H9 (cell line): ENCODE measurements around the gene EPAS1. TPM values are rescaled to one million over a fixed set of nuclear protein-coding genes. Genes with fewer than 3 reads are reported as not detected.

Experiments
- DNase-seq: peaks from one replicate; pipeline ENCODE4 v3.0.0-alpha.2; 2017
- H2AFZ ChIP-seq: one replicate; pipeline ENCODE4 v1.6.1; 2013; ENCODE audit warnings: mild to moderate bottlenecking, low read length, control low read depth, moderate library complexity
- H2AK5ac ChIP-seq: 2 replicates; pipeline ENCODE4 v1.6.1; 2013; ENCODE audit warnings: low read length, control low read depth, mixed read lengths; ENCODE audit not compliant: insufficient read length
- H2BK120ac ChIP-seq: one replicate; pipeline ENCODE4 v1.6.1; 2013; ENCODE audit warnings: low read depth, mild to moderate bottlenecking, low read length, control low read depth, inconsistent platforms; ENCODE audit not compliant: poor library complexity, severe bottlenecking
- H2BK12ac ChIP-seq: 2 replicates; pipeline ENCODE4 v1.6.1; 2013; ENCODE audit warnings: low read length, control low read depth, mixed read lengths, low read depth; ENCODE audit not compliant: insufficient read length
- H2BK15ac ChIP-seq: 2 replicates; pipeline ENCODE4 v1.6.1; 2013; ENCODE audit warnings: low read depth, low read length, control low read depth
- H2BK20ac ChIP-seq: one replicate; pipeline ENCODE4 v1.6.1; 2013; ENCODE audit warnings: low read depth, mild to moderate bottlenecking, low read length, control low read depth, inconsistent platforms; ENCODE audit not compliant: poor library complexity, severe bottlenecking
- H2BK5ac ChIP-seq: 2 replicates; pipeline ENCODE4 v1.6.1; 2013; ENCODE audit warnings: low read length, control low read depth, mixed read lengths; ENCODE audit not compliant: insufficient read length
- H3K14ac ChIP-seq: 2 replicates; pipeline ENCODE4 v1.6.1; 2013; ENCODE audit warnings: low read length, control low read depth; ENCODE audit not compliant: insufficient read depth
- H3K18ac ChIP-seq: 2 replicates; pipeline ENCODE4 v1.6.1; 2013; ENCODE audit warnings: low read depth, mild to moderate bottlenecking, mixed read lengths, low read length, control low read depth; ENCODE audit not compliant: insufficient read length
- H3K23ac ChIP-seq: 2 replicates; pipeline ENCODE4 v1.6.1; 2013; ENCODE audit warnings: low read length, control low read depth, mixed read lengths, low read depth; ENCODE audit not compliant: insufficient read length
- H3K23me2 ChIP-seq: 2 replicates; pipeline ENCODE4 v1.6.1; 2013; ENCODE audit warnings: low read depth, mild to moderate bottlenecking, mixed read lengths, low read length, control low read depth; ENCODE audit not compliant: insufficient read length, poor library complexity, severe bottlenecking
- H3K27ac ChIP-seq: 2 replicates; pipeline ENCODE4 v1.5.1; 2013; ENCODE audit warnings: low read length, control low read depth, mixed read lengths, low read depth; ENCODE audit not compliant: insufficient read length
- H3K27me3 ChIP-seq: 2 replicates; pipeline ENCODE4 v1.6.1; 2013; ENCODE audit warnings: low read length, control low read depth, inconsistent platforms; ENCODE audit not compliant: insufficient read depth
- H3K4ac ChIP-seq: 2 replicates; pipeline ENCODE4 v1.6.1; 2013; ENCODE audit warnings: low read depth, mild to moderate bottlenecking, control low read depth, inconsistent platforms, low read length, moderate library complexity
- H3K4me1 ChIP-seq: 2 replicates; pipeline ENCODE4 v1.6.1; 2013; ENCODE audit warnings: low read length, control low read depth, inconsistent platforms; ENCODE audit not compliant: insufficient read depth
- H3K4me2 ChIP-seq: 2 replicates; pipeline ENCODE4 v1.6.1; 2013; ENCODE audit warnings: low read length, control low read depth, mixed read lengths; ENCODE audit not compliant: insufficient read length, insufficient read depth
- H3K56ac ChIP-seq: 2 replicates; pipeline ENCODE4 v1.6.1; 2013; ENCODE audit warnings: low read depth, mild to moderate bottlenecking, mixed read lengths, low read length, control low read depth; ENCODE audit not compliant: insufficient read length
- H3K79me1 ChIP-seq: 2 replicates; pipeline ENCODE4 v1.6.1; 2013; ENCODE audit warnings: low read depth, mild to moderate bottlenecking, moderate library complexity, low read length, control low read depth, inconsistent platforms; ENCODE audit not compliant: insufficient read depth, poor library complexity, severe bottlenecking
- H3K79me2 ChIP-seq: 2 replicates; pipeline ENCODE4 v1.6.1; 2013; ENCODE audit warnings: low read length, control low read depth, inconsistent platforms; ENCODE audit not compliant: insufficient read depth
- H3K9ac ChIP-seq: 2 replicates; pipeline ENCODE4 v1.6.1; 2013; ENCODE audit warnings: low read length, control low read depth, mixed read lengths; ENCODE audit not compliant: insufficient read length; ENCODE audit errors: extremely low read depth
- H3K9me3 ChIP-seq: one replicate; pipeline ENCODE4 v1.6.1; 2013; ENCODE audit warnings: low read depth, low read length, inconsistent platforms; ENCODE audit not compliant: control insufficient read depth
- H3T11ph ChIP-seq: one replicate; pipeline ENCODE4 v1.6.1; 2013; ENCODE audit warnings: mild to moderate bottlenecking, low read length, control low read depth, inconsistent platforms
- H4K20me1 ChIP-seq: one replicate; pipeline ENCODE4 v1.6.1; 2013; ENCODE audit not compliant: control insufficient read depth, insufficient read length, insufficient read depth
- H4K5ac ChIP-seq: 2 replicates; pipeline ENCODE4 v1.6.1; 2013; ENCODE audit warnings: low read depth, mild to moderate bottlenecking, mixed read lengths, low read length, control low read depth; ENCODE audit not compliant: insufficient read length
- H4K8ac ChIP-seq: replicated peaks from 2 replicates; pipeline ENCODE4 v1.6.1; 2013; ENCODE audit warnings: low read length, control low read depth, mixed read lengths, low read depth; ENCODE audit not compliant: insufficient read length
- H4K91ac ChIP-seq: 2 replicates; pipeline ENCODE4 v1.6.1; 2013; ENCODE audit warnings: low read depth, mild to moderate bottlenecking, moderate library complexity, mixed read lengths, low read length, control low read depth; ENCODE audit not compliant: insufficient read length
- H3K27ac Mint-ChIP-seq, 3 experiments: 2 replicates in 2 of 3; 3 replicates in 1 of 3; pipeline ENCODE4 v1.8.0; 2020 to 2021; ENCODE audit warnings: mixed read lengths in 3 of 3, mild to moderate bottlenecking in 1 of 3, moderate library complexity in 1 of 3
- H3K27me3 Mint-ChIP-seq: 2 replicates; pipeline ENCODE4 v1.8.0; 2021; ENCODE audit warnings: low read depth, mild to moderate bottlenecking, moderate library complexity, mixed read lengths
- H3K36me3 Mint-ChIP-seq, 3 experiments: 2 replicates in 2 of 3; 3 replicates in 1 of 3; pipeline ENCODE4 v1.8.0; 2020 to 2021; ENCODE audit warnings: low read depth in 3 of 3, mixed read lengths in 3 of 3; ENCODE audit not compliant: insufficient read depth in 1 of 3
- H3K4me1 Mint-ChIP-seq, 2 experiments: 2 replicates each; pipeline ENCODE4 v1.8.0; 2020; ENCODE audit warnings: mixed read lengths in 2 of 2
- H3K4me3 Mint-ChIP-seq, 2 experiments: 2 replicates in 1 of 2; 3 replicates in 1 of 2; pipeline ENCODE4 v1.8.0; 2020 to 2021; ENCODE audit warnings: mild to moderate bottlenecking in 2 of 2, mixed read lengths in 2 of 2, moderate library complexity in 1 of 2
- H3K9me3 Mint-ChIP-seq, 2 experiments: 2 replicates in 1 of 2; 3 replicates in 1 of 2; pipeline ENCODE4 v1.8.0; 2020; ENCODE audit warnings: mild to moderate bottlenecking in 2 of 2, mixed read lengths in 2 of 2, moderate library complexity in 1 of 2
- CTCF ChIP-seq: fragments of 200-600 bp; sonication (generic); conservative IDR thresholded peaks from 3 replicates; pipeline ENCODE4 v1.8.0; 2021; ENCODE audit warnings: antibody characterized with exemption, mild to moderate bottlenecking
- WGBS: extraction: QIAGEN DNeasy Blood & Tissue Kit; methylation state at CpG from one replicate; pipeline ENCODE4 v1.1.7; 2013; ENCODE audit warnings: missing lambda C conversion rate, low lambda C conversion rate, mixed read lengths; ENCODE audit not compliant: insufficient read length; ENCODE audit errors: extremely low coverage; 5-methylcytosine and 5-hydroxymethylcytosine counted together
- total RNA-seq: library from RNA; stranded (reverse); gene quantifications from 2 replicates; pipeline ENCODE4 v1.2.1, GENCODE V29; 2021

Gene EPAS1
- total RNA-seq, 1 experiment from 2014 or later = 1.1 TPM

- Histone ChIP-seq H3K4me2 (no peak overlapping the region), H4K91ac (no peak overlapping the region), H2BK20ac (no peak overlapping the region), H2BK12ac (no peak overlapping the region), H3K27me3 (no peaks in the 10 kb centered on the region), H3K79me1 (no peaks in the 10 kb centered on the region), H4K5ac (no peak overlapping the region), H3K27ac (no peak overlapping the region), H4K8ac (no peak overlapping the region), H3K79me2 (no peaks in the 10 kb centered on the region), H3T11ph (no peak overlapping the region), H3K9me3 (no peaks in the 10 kb centered on the region), H3K23me2 (no peaks in the 10 kb centered on the region), H3K4me1 (peaks cover 7% of the 10 kb centered on the region; the same call in 1 of the 2 replicates), H2AFZ (no peak overlapping the region), H3K4ac (no peak overlapping the region), H2BK120ac (no peak overlapping the region), H4K20me1 (no peaks in the 10 kb centered on the region), H2AK5ac (no peak overlapping the region), H3K23ac (no peak overlapping the region), H3K9ac (no peak overlapping the region), H3K14ac (no peak overlapping the region), H3K18ac (no peak overlapping the region), H3K56ac (no peak overlapping the region), H2BK5ac (no peak overlapping the region), H2BK15ac (no peak overlapping the region)
- Mint-ChIP-seq H3K27me3 (peaks cover 20% of the 10 kb centered on the region), H3K4me3 (no peak overlapping the region), H3K9me3 (no peaks in the 10 kb centered on the region), H3K4me1 (peaks cover 23 to 29% of the 10 kb centered on the region in 2 experiments), H3K27ac (no peak overlapping the region; a peak in 1 of 7 replicates), H3K36me3 (no peaks in the 10 kb centered on the region)
- WGBS = no CpG with 5 or more reads among the region's 8 CpGs
- no peak for DNase-seq
- TF ChIP-seq CTCF = no peak
These were observed 34.0 kb downstream of the EPAS1 start for GRCh38 chr2:46331109-46331766.
